ENCODE data around the gene TMEM218. TPM values are rescaled to one million over a fixed set of nuclear protein-coding genes. Genes with fewer than 3 reads are reported as not detected.

TMEM218 gene
- total RNA-seq, 1 donor from 2014 or later = 11.9 TPM

GRCh38 chr11:125049164-125049792, 62.1 kb downstream of the TMEM218 start:
- Histone ChIP-seq H4K20me1 (ENCODE audit: insufficient read depth, low read length) (no peaks in the 10 kb centered on the region), H3K27ac (ENCODE audit: low read depth, low read length) (no peak overlapping the region), H2AFZ (ENCODE audit: low read depth, low read length) (no peak overlapping the region), H3K27me3 (ENCODE audit: insufficient read depth, low read length) (no peaks in the 10 kb centered on the region), H3K36me3 (ENCODE audit: insufficient read depth, low read length) (no peaks in the 10 kb centered on the region), H3K4me3 (ENCODE audit: insufficient read depth, low read depth, low read length) (no peak overlapping the region), H3K9me3 (ENCODE audit: insufficient read depth, low read depth, low read length) (no peaks in the 10 kb centered on the region), H3K4me2 (ENCODE audit: low read length) (no peak overlapping the region), H3K9ac (ENCODE audit: low read length) (no peak overlapping the region), H3K79me2 (ENCODE audit: insufficient read depth, low read length) (no peaks in the 10 kb centered on the region), H3K4me1 (ENCODE audit: insufficient read depth, low read length) (no peaks in the 10 kb centered on the region)
- TF ChIP-seq EZH2 (IDR thresholded peaks at IDR 0.05; ENCODE audit: insufficient read depth, low read length) = no peak
- no peak for TF ChIP-seq CTCF (IDR thresholded peaks at IDR 0.05; ENCODE audit: insufficient read depth, low read depth, low read length)
- H3K4me3 Mint-ChIP-seq (ENCODE audit: unreplicated experiment) = no peak overlapping the region
- no peaks in the 10 kb centered on the region for H3K9me3 Mint-ChIP-seq (ENCODE audit: unreplicated experiment)
- H3K4me1 Mint-ChIP-seq (ENCODE audit: low read depth, unreplicated experiment) = no peaks in the 10 kb centered on the region
- H3K27ac Mint-ChIP-seq (ENCODE audit: unreplicated experiment) = no peak overlapping the region
- H3K27me3 Mint-ChIP-seq (ENCODE audit: low read depth, unreplicated experiment) = no peaks in the 10 kb centered on the region
- DNase-seq (ENCODE audit: low read depth) = no peak
- no peaks in the 10 kb centered on the region for H3K36me3 Mint-ChIP-seq (ENCODE audit: low read depth, unreplicated experiment)
- FAIRE-seq = no peak

Other genes starting within 250 kb of the TMEM218 start
- gene ROBO3, start 246.2 kb downstream of the TMEM218 start, total RNA-seq = 12.9 and 14.5 TPM in 2 replicates
- gene ROBO4, start 213.8 kb downstream of the TMEM218 start, total RNA-seq = 0.25 TPM in 1 of 2 replicates, not detected in the other
- gene HEPN1, start 192.4 kb downstream of the TMEM218 start, total RNA-seq = not detected in 2 replicates
- gene HEPACAM, start 175.6 kb downstream of the TMEM218 start, total RNA-seq = 0.19 TPM in 1 of 2 replicates, not detected in the other
- gene CCDC15, start 157.4 kb downstream of the TMEM218 start, total RNA-seq = 0.75 and 1.0 TPM in 2 replicates
- gene SLC37A2, start 48.3 kb downstream of the TMEM218 start, total RNA-seq = 0.62 and 1.3 TPM in 2 replicates
- gene PKNOX2, start 53.1 kb upstream of the TMEM218 start, total RNA-seq = 53.4 and 69.9 TPM in 2 replicates